Right lobe of liver (tissue), 4 donors: ENCODE measurements around the gene TMEFF2.

Source experiments
- POLR2A ChIP-seq: fragments of 450-650 bp; IDR thresholded peaks from one replicate; pipeline ENCODE4 v1.6.1; 2017; ENCODE audit warnings: antibody characterized with exemption, mild to moderate bottlenecking
- TF ChIP-seq, protein P1 (sequence below), 4 donors: fragments of 200-600 bp in 3 of 4; fragments of 450-650 bp in 1 of 4; IDR thresholded peaks; one replicate each; pipeline versions ENCODE4 v1.5.1 to v1.8.0; 2016 to 2022; ENCODE audit warnings: antibody characterized with exemption in 4 of 4, mild to moderate bottlenecking in 2 of 4
- donor health status: DM: no; HTN: no; CAD: no.
- donor health status: DM: no; HTN: no; CAD: no.
- donor health status: DM: no; HTN: yes; CAD: no.

GRCh38 chr2:191979221-191979730 lies 215.5 kb downstream of the TMEFF2 start:
- TF ChIP-seq, protein P1, sequence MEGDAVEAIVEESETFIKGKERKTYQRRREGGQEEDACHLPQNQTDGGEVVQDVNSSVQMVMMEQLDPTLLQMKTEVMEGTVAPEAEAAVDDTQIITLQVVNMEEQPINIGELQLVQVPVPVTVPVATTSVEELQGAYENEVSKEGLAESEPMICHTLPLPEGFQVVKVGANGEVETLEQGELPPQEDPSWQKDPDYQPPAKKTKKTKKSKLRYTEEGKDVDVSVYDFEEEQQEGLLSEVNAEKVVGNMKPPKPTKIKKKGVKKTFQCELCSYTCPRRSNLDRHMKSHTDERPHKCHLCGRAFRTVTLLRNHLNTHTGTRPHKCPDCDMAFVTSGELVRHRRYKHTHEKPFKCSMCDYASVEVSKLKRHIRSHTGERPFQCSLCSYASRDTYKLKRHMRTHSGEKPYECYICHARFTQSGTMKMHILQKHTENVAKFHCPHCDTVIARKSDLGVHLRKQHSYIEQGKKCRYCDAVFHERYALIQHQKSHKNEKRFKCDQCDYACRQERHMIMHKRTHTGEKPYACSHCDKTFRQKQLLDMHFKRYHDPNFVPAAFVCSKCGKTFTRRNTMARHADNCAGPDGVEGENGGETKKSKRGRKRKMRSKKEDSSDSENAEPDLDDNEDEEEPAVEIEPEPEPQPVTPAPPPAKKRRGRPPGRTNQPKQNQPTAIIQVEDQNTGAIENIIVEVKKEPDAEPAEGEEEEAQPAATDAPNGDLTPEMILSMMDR (IDR thresholded peaks at IDR 0.05), result no peak
- TF ChIP-seq POLR2A, result no peak
